ENCODE results near the gene BIN1. TPM values are rescaled to one million over a fixed set of nuclear protein-coding genes. Genes with fewer than 3 reads are reported as not detected.

Gene BIN1
- polyA plus RNA-seq, 1 experiment = 37.6 TPM

- 0 out of 2 replicates have a peak, but pooled peaks cover 2% of the 10 kb centered on the region for H3K27me3 ChIP-seq (ENCODE audit: control insufficient read depth, insufficient read depth, low read length)
- no peak overlapping the region for H3K4me3 ChIP-seq (ENCODE audit: low read depth, low read length)
- no peak for DNase-seq (ENCODE audit: low read depth)
- H3K36me3 ChIP-seq (ENCODE audit: control insufficient read depth, insufficient read depth, low read length) = no peaks in the 10 kb centered on the region
- CTCF ChIA-PET = interaction anchor here (1.3 kb wide), 1 partner anchor 27 kb away, joined by 7 read pairs; no protein-coding TSS in a partner anchor
- POLR2A ChIA-PET = no interaction called here
- TF ChIP-seq CTCF (IDR thresholded peaks at IDR 0.05; ENCODE audit: insufficient read depth, low read depth, low read length) = no peak
These were observed 107.7 kb downstream of the BIN1 start for GRCh38 chr2:126999106-126999756.

GRCh38 chr2:126998486-126998885, 108.5 kb downstream of the BIN1 start:
- Histone ChIP-seq H3K36me3 (ENCODE audit: control insufficient read depth, insufficient read depth, low read length) (no peaks in the 10 kb centered on the region), H3K4me3 (ENCODE audit: low read depth, low read length) (no peak overlapping the region), H3K27me3 (ENCODE audit: control insufficient read depth, insufficient read depth, low read length) (0 out of 2 replicates have a peak, but pooled peaks cover 4% of the 10 kb centered on the region)
- ChIA-PET CTCF (no interaction called here), POLR2A (no interaction called here)
- no peak for TF ChIP-seq CTCF (IDR thresholded peaks at IDR 0.05; ENCODE audit: insufficient read depth, low read depth, low read length)
- no peak for DNase-seq (ENCODE audit: low read depth)

Small RNAs within 50 kb of the gene (small RNA-seq; reads per million reads assigned to genes)
- not detected for gene RNU7-182P (ENCODE audit: insufficient read length, low read depth, low replicate concordance)

Other genes with a start within 250 kb of the BIN1 start
- gene TEX51, start 208.3 kb downstream of the BIN1 start, polyA plus RNA-seq (2011; rRNA removed) = not detected in 2 replicates
- 0.13 and 0.28 TPM in 2 replicates for gene CYP27C1, start 113.1 kb upstream of the BIN1 start, polyA plus RNA-seq (2011; rRNA removed)
- 46.0 and 48.5 TPM in 2 replicates for gene ERCC3, start 187.0 kb upstream of the BIN1 start, polyA plus RNA-seq (2011; rRNA removed)